Measurements from ENCODE around the gene BCAR3.

DNA sequence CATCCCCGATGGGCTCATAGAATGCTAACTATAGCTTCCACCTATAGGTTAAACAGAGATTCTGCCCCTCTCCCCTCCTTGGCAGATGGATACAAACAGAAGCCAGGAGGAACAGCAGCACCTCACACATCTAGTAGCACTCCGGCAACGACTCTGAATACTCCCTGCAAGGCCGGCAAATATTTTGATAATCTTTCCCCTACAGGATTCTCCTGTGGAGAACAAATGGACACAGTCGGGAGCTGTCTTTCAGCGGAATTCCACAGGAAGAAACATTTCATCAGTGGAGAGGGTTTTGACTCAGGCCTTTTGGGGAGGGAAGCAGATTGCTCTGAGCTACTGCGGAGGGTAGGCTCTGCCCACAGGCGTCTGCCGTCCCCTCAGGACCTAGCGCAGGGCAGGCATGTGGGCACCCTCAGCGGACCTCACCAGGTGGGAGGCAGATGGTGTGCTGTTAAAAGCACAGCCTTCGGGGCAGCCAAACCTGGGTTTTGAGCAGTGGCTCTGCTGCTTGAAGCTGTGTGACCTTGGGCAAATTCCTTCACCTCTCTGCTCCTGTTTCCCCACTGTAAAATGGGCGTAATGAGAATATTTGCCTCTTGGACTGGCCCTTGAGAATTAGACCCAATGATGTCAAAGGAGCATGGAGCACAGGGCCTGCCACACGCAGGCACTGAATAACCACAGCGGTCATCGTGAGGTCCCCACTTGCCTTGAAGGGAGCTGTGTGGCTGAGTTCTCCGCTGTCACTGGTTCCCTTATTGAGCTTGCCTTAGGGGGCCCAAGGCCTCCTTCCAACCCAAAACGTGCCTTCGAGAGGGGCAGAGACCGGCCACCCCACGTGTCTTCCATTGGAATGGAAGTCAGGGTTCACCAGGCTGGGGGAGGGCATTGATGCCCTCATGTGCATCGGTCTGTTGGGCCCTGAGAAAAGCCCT is 19.2 kb upstream of the BCAR3 start:
- TF ChIP-seq, protein P1, sequence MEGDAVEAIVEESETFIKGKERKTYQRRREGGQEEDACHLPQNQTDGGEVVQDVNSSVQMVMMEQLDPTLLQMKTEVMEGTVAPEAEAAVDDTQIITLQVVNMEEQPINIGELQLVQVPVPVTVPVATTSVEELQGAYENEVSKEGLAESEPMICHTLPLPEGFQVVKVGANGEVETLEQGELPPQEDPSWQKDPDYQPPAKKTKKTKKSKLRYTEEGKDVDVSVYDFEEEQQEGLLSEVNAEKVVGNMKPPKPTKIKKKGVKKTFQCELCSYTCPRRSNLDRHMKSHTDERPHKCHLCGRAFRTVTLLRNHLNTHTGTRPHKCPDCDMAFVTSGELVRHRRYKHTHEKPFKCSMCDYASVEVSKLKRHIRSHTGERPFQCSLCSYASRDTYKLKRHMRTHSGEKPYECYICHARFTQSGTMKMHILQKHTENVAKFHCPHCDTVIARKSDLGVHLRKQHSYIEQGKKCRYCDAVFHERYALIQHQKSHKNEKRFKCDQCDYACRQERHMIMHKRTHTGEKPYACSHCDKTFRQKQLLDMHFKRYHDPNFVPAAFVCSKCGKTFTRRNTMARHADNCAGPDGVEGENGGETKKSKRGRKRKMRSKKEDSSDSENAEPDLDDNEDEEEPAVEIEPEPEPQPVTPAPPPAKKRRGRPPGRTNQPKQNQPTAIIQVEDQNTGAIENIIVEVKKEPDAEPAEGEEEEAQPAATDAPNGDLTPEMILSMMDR (IDR thresholded peaks at IDR 0.05) = no peak
- TF ChIP-seq POLR2A (IDR thresholded peaks at IDR 0.05) = no peak

Measured in Peyer's patch (tissue), 4 donors.